ENCODE measurements around the gene PPFIA1.

DNA sequence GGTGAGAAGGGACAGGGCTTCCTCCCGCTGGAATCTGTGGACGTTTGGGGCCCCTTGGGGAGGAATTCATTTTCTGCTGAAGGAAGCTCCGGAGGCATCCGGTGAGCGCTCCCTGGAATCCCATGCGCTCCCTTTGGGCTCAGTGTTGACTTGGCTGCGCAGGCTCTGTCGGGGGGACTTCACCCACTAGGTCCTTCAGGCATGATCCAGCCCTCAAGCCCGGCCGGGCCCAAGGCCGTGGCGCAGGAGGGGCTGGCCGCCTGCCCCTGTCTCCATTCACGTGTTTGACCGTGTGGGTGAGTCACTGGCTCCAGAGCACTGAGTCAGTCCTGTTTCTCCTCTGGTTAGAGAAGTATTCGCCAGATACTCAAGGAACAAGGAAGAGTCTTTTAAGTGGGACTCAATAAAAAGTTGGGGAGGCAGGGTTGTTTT is 129.2 kb downstream of the PPFIA1 start:
- TF ChIP-seq ELF4 (IDR thresholded peaks at IDR 0.05): no peak
- TF ChIP-seq CTBP1 (IDR thresholded peaks at IDR 0.05; ENCODE audit: borderline replicate concordance): no peak
- TF ChIP-seq SUZ12 (IDR thresholded peaks at IDR 0.05): no peak
- no peak for TF ChIP-seq FOXM1 (IDR thresholded peaks at IDR 0.05; ENCODE audit: borderline replicate concordance)
- TF ChIP-seq SP1 (IDR thresholded peaks at IDR 0.05): no peak

Data from HEK293T (cell line).